Nephron (organoid): ENCODE results near the gene TLE5.

Source experiments
- H3K27ac Mint-ChIP-seq, 3 experiments: 2 replicates each; pipeline ENCODE4 v1.8.0; 2020; ENCODE audit warnings: mixed read lengths in 3 of 3, mild to moderate bottlenecking in 2 of 3, moderate library complexity in 1 of 3
- H3K27me3 Mint-ChIP-seq: 2 replicates; pipeline ENCODE4 v1.8.0; 2021; ENCODE audit warnings: low read depth, mild to moderate bottlenecking, moderate library complexity, mixed read lengths
- H3K36me3 Mint-ChIP-seq: 2 replicates; pipeline ENCODE4 v1.8.0; 2020; ENCODE audit warnings: low read depth, mixed read lengths
- H3K4me1 Mint-ChIP-seq: 2 replicates; pipeline ENCODE4 v1.8.0; 2020; ENCODE audit warnings: mixed read lengths
- H3K4me3 Mint-ChIP-seq, 3 experiments: 2 replicates each; pipeline ENCODE4 v1.8.0; 2020; ENCODE audit warnings: mild to moderate bottlenecking in 3 of 3, mixed read lengths in 3 of 3, moderate library complexity in 2 of 3
- H3K9me3 Mint-ChIP-seq: 2 replicates; pipeline ENCODE4 v1.8.0; 2020; ENCODE audit warnings: mixed read lengths
- TF ChIP-seq, protein P1 (sequence below), 3 experiments: fragments of 200-600 bp; sonication (generic); IDR thresholded peaks; one replicate each; pipeline ENCODE4 v1.5.0; 2021; ENCODE audit warnings: antibody characterized with exemption in 3 of 3; ENCODE audit not compliant: unreplicated experiment in 3 of 3

TLE5 gene

DNA sequence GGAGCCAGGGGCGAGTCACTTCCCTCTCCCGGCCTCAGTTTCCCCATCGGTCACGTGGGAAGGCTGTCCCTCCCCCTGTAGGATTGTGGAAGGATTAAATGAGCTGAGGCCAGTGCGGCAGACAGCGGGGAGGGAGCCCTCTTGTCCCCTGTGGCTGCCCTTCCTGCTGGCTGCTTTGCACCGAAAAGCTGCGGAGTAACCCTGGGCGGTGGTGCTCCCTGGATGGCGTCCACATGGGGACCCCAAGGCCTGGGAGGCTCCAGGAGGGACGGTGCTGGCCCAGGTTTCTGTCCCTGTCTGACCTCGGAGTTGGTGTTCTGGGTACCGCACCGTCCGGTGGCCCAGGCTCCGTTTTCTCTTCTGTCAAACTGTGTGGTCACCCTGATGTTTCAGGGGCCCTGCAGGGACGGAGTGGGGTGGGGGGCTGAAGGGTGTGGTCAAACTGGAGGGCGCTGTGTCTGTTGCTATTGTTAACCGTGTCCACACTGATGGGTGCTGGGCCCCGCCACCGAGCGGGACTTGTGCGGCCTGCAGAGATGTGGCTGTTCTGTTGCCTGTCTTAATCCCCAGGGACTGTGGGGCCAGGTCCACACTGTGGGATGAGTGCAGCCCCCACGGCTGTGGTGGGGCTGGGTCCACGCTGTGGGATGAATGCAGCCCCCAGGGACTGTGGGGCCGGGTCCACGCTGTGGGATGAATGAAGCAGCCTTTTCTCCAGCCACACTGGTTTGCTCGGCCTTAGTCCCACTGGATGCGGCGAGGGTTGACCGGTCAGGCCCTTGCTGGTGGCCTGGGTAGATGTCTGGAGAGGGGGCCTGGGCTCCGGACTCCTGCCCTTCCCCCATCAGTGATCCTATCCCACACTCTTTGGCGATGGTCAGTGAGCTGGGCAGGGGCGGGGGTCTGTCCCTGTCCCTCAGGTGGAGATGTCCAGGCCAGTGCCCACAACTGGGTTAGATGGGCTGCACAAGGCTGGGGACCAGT lies 38.7 kb upstream of the TLE5 start:
- no peaks in the 10 kb centered on the region for H3K36me3 Mint-ChIP-seq
- H3K4me3 Mint-ChIP-seq = no peak overlapping the region
- H3K27me3 Mint-ChIP-seq = no peaks in the 10 kb centered on the region
- no peaks in the 10 kb centered on the region for H3K9me3 Mint-ChIP-seq
- peaks cover 23% of the 10 kb centered on the region for H3K4me1 Mint-ChIP-seq
- TF ChIP-seq, protein P1, sequence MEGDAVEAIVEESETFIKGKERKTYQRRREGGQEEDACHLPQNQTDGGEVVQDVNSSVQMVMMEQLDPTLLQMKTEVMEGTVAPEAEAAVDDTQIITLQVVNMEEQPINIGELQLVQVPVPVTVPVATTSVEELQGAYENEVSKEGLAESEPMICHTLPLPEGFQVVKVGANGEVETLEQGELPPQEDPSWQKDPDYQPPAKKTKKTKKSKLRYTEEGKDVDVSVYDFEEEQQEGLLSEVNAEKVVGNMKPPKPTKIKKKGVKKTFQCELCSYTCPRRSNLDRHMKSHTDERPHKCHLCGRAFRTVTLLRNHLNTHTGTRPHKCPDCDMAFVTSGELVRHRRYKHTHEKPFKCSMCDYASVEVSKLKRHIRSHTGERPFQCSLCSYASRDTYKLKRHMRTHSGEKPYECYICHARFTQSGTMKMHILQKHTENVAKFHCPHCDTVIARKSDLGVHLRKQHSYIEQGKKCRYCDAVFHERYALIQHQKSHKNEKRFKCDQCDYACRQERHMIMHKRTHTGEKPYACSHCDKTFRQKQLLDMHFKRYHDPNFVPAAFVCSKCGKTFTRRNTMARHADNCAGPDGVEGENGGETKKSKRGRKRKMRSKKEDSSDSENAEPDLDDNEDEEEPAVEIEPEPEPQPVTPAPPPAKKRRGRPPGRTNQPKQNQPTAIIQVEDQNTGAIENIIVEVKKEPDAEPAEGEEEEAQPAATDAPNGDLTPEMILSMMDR (IDR thresholded peaks at IDR 0.05; ENCODE audit: unreplicated experiment in 3 of 3) = no peak
- no peak overlapping the region for H3K27ac Mint-ChIP-seq

DNA sequence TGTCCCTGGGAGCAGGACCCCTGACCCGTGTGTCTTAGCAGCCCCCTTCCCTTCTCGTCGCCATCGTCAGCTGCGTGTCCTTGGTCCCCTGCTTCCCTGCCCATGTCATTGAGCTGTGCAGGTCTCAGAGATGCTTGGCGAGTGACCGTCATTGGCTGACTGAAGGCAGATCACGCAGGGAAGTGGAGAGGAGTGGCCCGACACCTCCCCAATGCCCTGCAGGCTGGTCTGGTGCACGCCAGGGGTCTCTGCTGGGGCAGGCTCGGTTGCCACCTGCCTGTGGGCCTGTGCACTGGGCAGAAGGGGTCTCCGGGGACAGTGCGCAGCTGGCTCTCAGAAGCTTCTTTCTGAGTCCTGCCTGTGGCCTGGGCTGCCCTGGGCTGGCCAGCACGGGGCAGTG lies 38.0 kb upstream of the TLE5 start:
- TF ChIP-seq, protein P1 (IDR thresholded peaks at IDR 0.05; ENCODE audit: unreplicated experiment in 3 of 3) = no peak
- Mint-ChIP-seq H3K4me3 (no peak overlapping the region), H3K27me3 (no peaks in the 10 kb centered on the region), H3K36me3 (no peaks in the 10 kb centered on the region), H3K4me1 (peaks cover 26% of the 10 kb centered on the region), H3K27ac (no peak overlapping the region), H3K9me3 (no peaks in the 10 kb centered on the region)

DNA sequence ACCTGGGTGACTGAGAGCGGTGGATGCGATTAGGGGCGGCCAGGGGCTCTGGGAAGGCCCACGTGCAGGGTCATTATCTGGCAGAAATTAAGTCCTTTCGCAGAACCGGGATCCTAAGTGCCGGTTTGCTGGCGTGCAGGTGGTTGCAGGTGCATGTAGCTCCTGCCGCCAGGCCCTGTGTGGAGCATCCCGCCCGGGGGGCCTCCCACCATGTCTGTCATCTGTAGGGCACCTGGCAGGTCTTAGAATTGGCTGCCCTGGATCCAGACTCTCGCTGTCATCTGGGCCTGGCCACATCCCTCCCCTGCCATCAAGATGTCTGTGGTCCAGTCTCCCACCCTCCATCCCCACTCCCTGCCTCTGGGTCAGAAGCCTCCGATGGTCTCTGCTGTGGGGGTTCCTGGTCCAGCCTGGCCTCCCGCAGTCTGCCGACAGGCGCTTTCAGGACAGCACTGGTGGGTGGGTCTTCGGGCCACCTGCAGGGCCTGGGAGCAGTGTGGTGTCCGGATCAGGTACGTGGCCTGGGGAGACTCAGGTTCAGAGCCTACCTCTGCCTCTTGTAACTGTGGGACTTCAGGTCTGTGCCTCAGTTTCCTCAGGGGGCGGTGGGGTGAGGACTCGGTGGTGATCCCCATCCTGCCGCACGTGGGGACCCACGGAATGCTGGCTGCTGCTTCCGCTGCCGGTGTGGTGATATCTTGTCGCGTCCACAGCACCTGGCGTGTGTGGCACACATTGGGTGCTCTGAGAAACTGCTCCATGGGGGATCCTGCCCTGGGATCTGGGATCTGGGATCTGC lies 37.3 kb upstream of the TLE5 start:
- H3K4me3 Mint-ChIP-seq = no peak overlapping the region
- H3K4me1 Mint-ChIP-seq = peaks cover 26% of the 10 kb centered on the region
- TF ChIP-seq, protein P1 (IDR thresholded peaks at IDR 0.05; ENCODE audit: unreplicated experiment in 3 of 3) = no peak
- no peaks in the 10 kb centered on the region for H3K27me3 Mint-ChIP-seq
- H3K36me3 Mint-ChIP-seq = no peaks in the 10 kb centered on the region
- no peak overlapping the region for H3K27ac Mint-ChIP-seq
- no peaks in the 10 kb centered on the region for H3K9me3 Mint-ChIP-seq

DNA sequence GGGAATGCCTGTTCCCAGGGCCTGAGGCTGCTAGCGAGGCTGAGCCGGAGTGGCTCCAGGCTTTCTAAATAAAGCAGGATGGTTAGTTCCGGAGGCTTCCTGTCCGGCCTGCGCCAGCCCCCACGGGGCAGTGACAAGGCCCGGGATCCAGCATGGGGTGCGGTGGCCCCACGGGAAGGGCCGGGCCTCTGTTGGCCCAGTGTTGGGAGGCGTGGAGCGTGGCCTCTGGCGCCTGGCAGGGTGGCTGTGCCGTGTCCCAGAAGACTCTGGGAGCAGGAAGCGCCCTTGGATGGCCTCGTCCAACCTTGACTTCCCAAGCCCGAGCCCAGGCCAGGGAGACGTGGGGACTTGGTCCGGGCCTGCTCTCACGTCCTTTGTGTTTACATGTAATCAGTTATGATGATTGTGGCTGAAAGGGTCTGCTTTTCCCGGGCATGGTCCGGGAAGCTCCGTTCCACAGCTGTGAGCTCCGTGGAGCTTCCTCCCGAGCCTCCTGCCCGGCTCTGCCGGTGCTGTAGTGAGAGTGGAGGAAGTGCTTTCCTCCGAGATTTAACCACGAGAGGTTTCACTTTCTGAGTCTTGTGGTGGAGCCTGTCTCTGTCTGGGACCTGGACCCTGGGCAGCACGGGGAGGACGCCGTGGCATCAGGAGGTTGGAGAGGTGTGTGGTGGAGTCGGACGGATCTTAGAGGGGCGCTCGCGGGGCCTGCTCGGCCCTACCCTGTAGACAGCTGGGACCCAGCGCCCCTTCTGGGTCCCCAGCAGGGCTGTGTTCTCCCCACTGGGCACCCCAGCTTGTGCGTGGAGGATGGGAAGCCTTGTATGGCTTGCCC lies 36.4 kb upstream of the TLE5 start:
- H3K9me3 Mint-ChIP-seq = no peaks in the 10 kb centered on the region
- peak overlapping the region; percentile 35 to 67 (median 56) for H3K4me3 Mint-ChIP-seq
- H3K36me3 Mint-ChIP-seq = no peaks in the 10 kb centered on the region
- H3K4me1 Mint-ChIP-seq = peaks cover 21% of the 10 kb centered on the region
- H3K27ac Mint-ChIP-seq = peak overlapping the region in 1 of 3 experiments; percentile 49
- TF ChIP-seq, protein P1 (IDR thresholded peaks at IDR 0.05; ENCODE audit: unreplicated experiment in 3 of 3) = no peak
- H3K27me3 Mint-ChIP-seq = no peaks in the 10 kb centered on the region

DNA sequence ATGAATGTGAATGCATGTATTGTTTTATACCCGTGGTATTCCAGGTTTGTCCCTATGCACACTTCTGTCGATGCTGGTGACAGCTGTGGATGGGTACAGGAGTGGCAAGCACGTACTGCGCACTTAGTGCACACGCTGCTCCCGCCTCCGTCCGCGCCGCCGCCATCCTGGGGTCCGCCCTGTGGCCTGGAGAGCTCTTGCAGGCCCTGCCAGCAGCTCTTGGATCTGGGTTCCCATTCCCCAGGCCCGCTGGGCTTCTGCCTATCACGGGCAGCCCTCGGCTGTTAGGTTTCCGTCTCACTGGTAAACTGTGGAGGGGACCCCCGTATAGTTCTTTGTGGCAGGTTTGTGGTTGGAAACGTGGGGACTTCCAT lies 35.8 kb upstream of the TLE5 start:
- peak overlapping the region; percentile 35 to 67 (median 67) for H3K4me3 Mint-ChIP-seq
- no peaks in the 10 kb centered on the region for H3K36me3 Mint-ChIP-seq
- H3K9me3 Mint-ChIP-seq = no peaks in the 10 kb centered on the region

More for the DNA sequence above, 35.8 kb upstream of the TLE5 start:
- Mint-ChIP-seq H3K27me3 (no peaks in the 10 kb centered on the region), H3K27ac (no peak overlapping the region), H3K4me1 (peaks cover 21% of the 10 kb centered on the region)
- TF ChIP-seq, protein P1 (IDR thresholded peaks at IDR 0.05; ENCODE audit: unreplicated experiment in 3 of 3) = no peak
